ENCODE data around the gene L1CAM. TPM values are rescaled to one million over a fixed set of nuclear protein-coding genes. Genes with fewer than 3 reads are reported as not detected.
A peak's percentile ranks its signal among the peaks of the same experiment; 100 is the strongest.

The L1CAM gene
- total RNA-seq, 1 donor from 2014 or later: 0.49 TPM

DNA sequence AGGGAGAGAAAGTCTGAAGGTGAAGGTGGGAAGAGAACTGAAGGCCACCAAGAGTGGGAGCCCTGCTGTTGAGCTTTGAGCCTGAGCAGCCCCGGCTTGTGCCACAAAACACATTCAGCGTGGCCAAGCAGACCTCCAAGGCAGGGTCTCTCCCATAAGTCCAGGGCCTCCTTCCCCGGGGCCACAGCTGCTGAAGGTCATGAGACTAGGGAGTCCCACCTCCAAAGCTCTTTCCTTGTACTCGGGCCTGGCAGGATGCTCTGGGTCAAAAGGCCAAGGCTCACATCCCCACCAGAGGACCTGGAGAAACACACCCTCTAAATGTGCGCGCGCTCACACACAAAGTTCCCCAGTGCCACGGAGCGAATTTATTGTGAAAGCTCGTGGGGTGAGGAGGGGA is 43.6 kb upstream of the L1CAM start:
- TF ChIP-seq, protein P1, sequence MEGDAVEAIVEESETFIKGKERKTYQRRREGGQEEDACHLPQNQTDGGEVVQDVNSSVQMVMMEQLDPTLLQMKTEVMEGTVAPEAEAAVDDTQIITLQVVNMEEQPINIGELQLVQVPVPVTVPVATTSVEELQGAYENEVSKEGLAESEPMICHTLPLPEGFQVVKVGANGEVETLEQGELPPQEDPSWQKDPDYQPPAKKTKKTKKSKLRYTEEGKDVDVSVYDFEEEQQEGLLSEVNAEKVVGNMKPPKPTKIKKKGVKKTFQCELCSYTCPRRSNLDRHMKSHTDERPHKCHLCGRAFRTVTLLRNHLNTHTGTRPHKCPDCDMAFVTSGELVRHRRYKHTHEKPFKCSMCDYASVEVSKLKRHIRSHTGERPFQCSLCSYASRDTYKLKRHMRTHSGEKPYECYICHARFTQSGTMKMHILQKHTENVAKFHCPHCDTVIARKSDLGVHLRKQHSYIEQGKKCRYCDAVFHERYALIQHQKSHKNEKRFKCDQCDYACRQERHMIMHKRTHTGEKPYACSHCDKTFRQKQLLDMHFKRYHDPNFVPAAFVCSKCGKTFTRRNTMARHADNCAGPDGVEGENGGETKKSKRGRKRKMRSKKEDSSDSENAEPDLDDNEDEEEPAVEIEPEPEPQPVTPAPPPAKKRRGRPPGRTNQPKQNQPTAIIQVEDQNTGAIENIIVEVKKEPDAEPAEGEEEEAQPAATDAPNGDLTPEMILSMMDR (IDR thresholded peaks at IDR 0.05): no peak
- no peak for TF ChIP-seq EZH2 (IDR thresholded peaks at IDR 0.05)
- no peak for TF ChIP-seq EZH2phosphoT487 (IDR thresholded peaks at IDR 0.05)
- no peak overlapping the region for H3K27ac Mint-ChIP-seq
- peaks cover 6% of the 10 kb centered on the region for H3K9me3 Mint-ChIP-seq
- H3K79me2 ChIP-seq (ENCODE audit: low read depth): peaks cover 18% of the 10 kb centered on the region
- peaks cover 9% of the 10 kb centered on the region for H3K27me3 Mint-ChIP-seq (ENCODE audit: insufficient read depth, low read depth)
- peaks cover 24% of the 10 kb centered on the region for H3K4me1 Mint-ChIP-seq
- no peak overlapping the region for H3K9ac ChIP-seq
- no peak for DNase-seq (ENCODE audit: low spot score)
- H3K4me1 ChIP-seq: peaks cover 8% of the 10 kb centered on the region
- no peak overlapping the region for H2AFZ ChIP-seq (replicated peaks)
- no peak overlapping the region for H3K4me2 ChIP-seq
- H3K36me3 Mint-ChIP-seq: peaks cover 4% of the 10 kb centered on the region
- no peak overlapping the region for H3K4me3 Mint-ChIP-seq
- peaks cover 28% of the 10 kb centered on the region for H3F3A ChIP-seq (ENCODE audit: low read depth)
- no peaks in the 10 kb centered on the region for H4K20me1 ChIP-seq (ENCODE audit: low read depth)
- no peaks in the 10 kb centered on the region for H3K9me3 ChIP-seq (ENCODE audit: low read depth)
- no peak overlapping the region for H3K27ac ChIP-seq
- no peak overlapping the region for H3K4me3 ChIP-seq
- peaks cover 10% of the 10 kb centered on the region for H3K27me3 ChIP-seq
- no peaks in the 10 kb centered on the region for H3K36me3 ChIP-seq

DNA sequence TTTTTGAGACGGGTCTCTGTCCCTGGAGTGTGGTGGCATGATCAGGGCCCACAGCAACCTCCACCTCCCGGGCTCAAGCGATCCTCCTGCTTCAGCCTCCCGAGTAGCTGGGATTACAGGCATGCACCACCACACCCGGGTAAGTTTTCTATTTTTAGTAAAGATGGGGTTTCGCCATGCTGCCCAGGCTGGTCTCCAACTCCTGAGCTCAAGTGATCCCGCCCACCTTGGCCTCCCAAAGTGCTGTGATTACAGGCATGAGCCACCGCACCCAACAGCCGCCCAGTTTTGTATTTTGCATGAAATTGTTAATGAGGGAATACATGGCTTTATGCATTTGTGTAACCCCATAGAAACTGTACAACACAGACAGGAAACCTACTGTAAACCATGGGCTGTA is 42.9 kb upstream of the L1CAM start:
- H2AFZ ChIP-seq (replicated peaks): no peak overlapping the region
- H3F3A ChIP-seq (ENCODE audit: low read depth): peaks cover 28% of the 10 kb centered on the region
- TF ChIP-seq, protein P1 (IDR thresholded peaks at IDR 0.05): no peak
- TF ChIP-seq EZH2 (IDR thresholded peaks at IDR 0.05) (no peak), EZH2phosphoT487 (IDR thresholded peaks at IDR 0.05) (no peak)
- peak overlapping the region; percentile 14 for H3K4me3 ChIP-seq
- H3K27ac ChIP-seq: no peak overlapping the region
- Mint-ChIP-seq H3K4me3 (peak overlapping the region; percentile 8), H3K4me1 (peaks cover 24% of the 10 kb centered on the region), H3K36me3 (peaks cover 4% of the 10 kb centered on the region), H3K9me3 (peaks cover 5% of the 10 kb centered on the region), H3K27ac (no peak overlapping the region), H3K27me3 (ENCODE audit: insufficient read depth, low read depth) (peaks cover 9% of the 10 kb centered on the region)
- H3K36me3 ChIP-seq: no peaks in the 10 kb centered on the region
- H3K4me1 ChIP-seq: peaks cover 8% of the 10 kb centered on the region
- no peak overlapping the region for H3K9ac ChIP-seq
- DNase-seq (ENCODE audit: low spot score): no peak
- H3K27me3 ChIP-seq: peaks cover 10% of the 10 kb centered on the region
- peaks cover 11% of the 10 kb centered on the region for H3K79me2 ChIP-seq (ENCODE audit: low read depth)
- H3K4me2 ChIP-seq: peak overlapping the region; percentile 42
- H4K20me1 ChIP-seq (ENCODE audit: low read depth): no peaks in the 10 kb centered on the region
- no peaks in the 10 kb centered on the region for H3K9me3 ChIP-seq (ENCODE audit: low read depth)

DNA sequence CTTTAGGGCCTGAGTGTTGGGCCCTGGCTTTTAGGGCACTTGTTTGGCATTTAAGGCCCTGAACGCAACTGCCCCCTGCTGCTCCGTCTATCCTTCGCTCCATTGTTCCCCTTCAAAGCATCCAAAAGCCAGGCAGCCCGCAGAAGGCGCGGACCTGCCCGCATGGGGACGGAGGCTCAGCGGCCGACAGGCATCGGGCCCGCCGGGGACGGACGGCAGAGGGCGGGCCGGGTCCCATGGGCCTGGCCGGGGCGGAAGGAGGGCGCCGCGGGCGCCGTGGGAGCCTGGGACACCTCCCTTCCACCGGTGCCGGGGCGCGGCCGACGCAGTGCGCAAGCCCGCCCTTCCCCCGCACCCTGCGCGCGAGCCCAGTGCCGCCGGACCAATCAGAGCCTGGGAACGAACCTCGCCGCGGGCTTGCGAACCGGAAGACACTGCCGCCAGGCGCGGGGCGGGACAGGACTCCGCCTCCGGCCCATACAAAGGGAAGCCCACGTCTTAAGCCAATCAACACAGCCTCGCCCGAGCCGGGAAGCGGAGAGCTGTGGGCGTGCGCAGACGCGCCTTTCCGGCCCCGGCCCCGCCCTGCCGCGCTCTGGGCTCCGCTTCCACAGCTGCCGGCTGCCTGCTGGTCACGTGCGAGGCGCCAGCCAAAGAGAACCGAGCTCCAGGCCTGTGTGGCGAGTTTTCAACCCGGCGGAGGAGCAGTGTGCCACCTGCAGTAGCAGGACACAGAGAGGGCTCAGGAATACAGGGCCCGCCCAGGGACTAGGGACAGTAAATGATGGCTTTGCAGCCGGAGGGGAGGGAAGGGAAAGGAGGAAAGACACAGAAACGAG is 42.2 kb upstream of the L1CAM start:
- peaks cover 4% of the 10 kb centered on the region for H3K36me3 Mint-ChIP-seq
- Histone ChIP-seq H3K36me3 (no peaks in the 10 kb centered on the region), H3K9me3 (ENCODE audit: low read depth) (no peaks in the 10 kb centered on the region), H3K79me2 (ENCODE audit: low read depth) (peaks cover 4% of the 10 kb centered on the region), H3K4me3 (peak overlapping the region; percentile 63), H3K27ac (peak overlapping the region; percentile 92), H4K20me1 (ENCODE audit: low read depth) (no peaks in the 10 kb centered on the region), H3F3A (ENCODE audit: low read depth) (peaks cover 28% of the 10 kb centered on the region), H3K27me3 (peaks cover 10% of the 10 kb centered on the region), H2AFZ (replicated peaks) (no peak overlapping the region), H3K4me1 (peaks cover 8% of the 10 kb centered on the region), H3K4me2 (peak overlapping the region; percentile 85), H3K9ac (peak overlapping the region; percentile 58)
- peaks cover 9% of the 10 kb centered on the region for H3K27me3 Mint-ChIP-seq (ENCODE audit: insufficient read depth, low read depth)
- peaks cover 20% of the 10 kb centered on the region for H3K4me1 Mint-ChIP-seq
- TF ChIP-seq, protein P1 (IDR thresholded peaks at IDR 0.05): no peak
- TF ChIP-seq EZH2 (IDR thresholded peaks at IDR 0.05) (no peak), EZH2phosphoT487 (IDR thresholded peaks at IDR 0.05) (no peak)
- DNase-seq (ENCODE audit: low spot score): peak; percentile 97
- H3K9me3 Mint-ChIP-seq: peaks cover 4% of the 10 kb centered on the region
- H3K4me3 Mint-ChIP-seq: peak overlapping the region; percentile 87
- H3K27ac Mint-ChIP-seq: peak overlapping the region; percentile 90

Data from neural progenitor cell (in vitro differentiated cells).